ENCODE data around the gene LASP1.

DNA sequence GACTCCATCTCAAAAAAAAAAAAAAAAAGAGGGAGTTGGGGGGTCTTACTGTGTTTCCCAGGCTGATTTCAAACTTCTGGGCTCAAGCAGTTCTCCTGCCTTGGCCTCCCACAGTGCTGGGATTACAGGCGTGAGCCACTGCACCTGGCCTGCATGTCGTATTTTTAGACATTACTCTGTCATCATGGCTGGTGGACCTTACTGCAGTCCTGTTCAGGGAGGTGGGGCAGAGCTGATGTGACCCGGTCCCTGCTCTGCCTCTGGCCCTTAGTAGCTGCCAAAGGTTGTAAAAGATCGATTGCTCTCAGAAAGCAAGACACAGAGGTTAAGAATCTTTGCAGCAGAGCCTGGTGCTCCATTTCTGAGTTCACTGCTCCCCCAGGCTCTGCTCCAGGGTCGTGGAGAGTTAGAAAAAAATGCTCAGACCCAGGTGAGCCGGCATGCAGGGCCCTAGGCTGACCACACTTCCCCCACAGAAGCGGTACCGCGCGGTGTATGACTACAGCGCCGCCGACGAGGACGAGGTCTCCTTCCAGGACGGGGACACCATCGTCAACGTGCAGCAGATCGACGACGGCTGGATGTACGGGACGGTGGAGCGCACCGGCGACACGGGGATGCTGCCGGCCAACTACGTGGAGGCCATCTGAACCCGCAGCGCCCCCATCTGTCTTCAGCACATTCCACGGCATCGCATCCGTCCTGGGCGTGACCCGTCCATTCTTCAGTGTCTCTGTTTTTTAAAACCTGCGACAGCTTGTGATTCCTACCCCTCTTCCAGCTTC is 48.5 kb downstream of the LASP1 start:
- no peak for TF ChIP-seq CTCF (conservative IDR thresholded peaks at IDR 0.05; ENCODE audit: low read depth, low read length)
- no peak for TF ChIP-seq EZH2 (IDR thresholded peaks at IDR 0.05; ENCODE audit: low read length, unreplicated experiment)
- TF ChIP-seq EZH2phosphoT487 (IDR thresholded peaks at IDR 0.05; ENCODE audit: borderline replicate concordance, low read length): no peak
